HepG2 (cell line): ENCODE data around the gene TAS1R3. TPM values are rescaled to one million over a fixed set of nuclear protein-coding genes. Genes with fewer than 3 reads are reported as not detected.

Source experiments
- ATAC-seq: fragments of 200-7000 bp; cut with Tn5 transposase; 3 replicates; pipeline ENCODE4 v1.9.1; 2020; ENCODE audit warnings: mild to moderate bottlenecking, moderate library complexity
- BruUV-seq: library from RNA; stranded (reverse); fragments of 400-500 nt; replicated peaks from 2 replicates; lab custom pipeline; 2021; lab: Mats Ljungman, UMichigan
- CTCF ChIA-PET: fragments of 300-600 bp; formaldehyde crosslinking; extraction: SDS; loops from one replicate; lab custom pipeline; 2021; ENCODE audit warnings: low total read pairs, inconsistent platforms, low intra/inter-chr PET ratio; lab: Yijun Ruan, JAX
- POLR2A ChIA-PET: fragments of 350-600 bp; sonication (Branson Sonifier 250); formaldehyde crosslinking; loops from one replicate; lab custom pipeline; 2020; ENCODE audit warnings: antibody characterized with exemption, inconsistent platforms; lab: Yijun Ruan, JAX
- DNase-seq: peaks from one replicate; pipeline ENCODE4 v3.0.0-alpha.2; 2015; ENCODE audit warnings: low spot score
- FAIRE-seq: peaks from 3 replicates; lab custom pipeline; 2011; peaks lifted over from hg19 to GRCh38; lab: Jason Lieb, UNC
- H2AFZ ChIP-seq: one replicate; pipeline ENCODE4 v1.6.1; 2011; ENCODE audit warnings: low read length, inconsistent platforms
- H3K27ac ChIP-seq: fragments of 300-600 bp; 3 replicates; pipeline ENCODE4 v1.8.0; 2011; ENCODE audit warnings: mixed run types, mild to moderate bottlenecking, mixed read lengths, low read length, inconsistent platforms; ENCODE audit not compliant: insufficient read depth; ENCODE audit errors: extremely low read length
- H3K27me3 ChIP-seq, 2 experiments: fragments of 200-600 bp in 1 of 2; 2 replicates in 1 of 2; 3 replicates in 1 of 2; pipeline versions ENCODE4 v1.6.0 to v1.8.0; 2011; ENCODE audit warnings: low read length in 2 of 2, mild to moderate bottlenecking in 2 of 2, moderate library complexity in 2 of 2, inconsistent platforms in 1 of 2; ENCODE audit not compliant: insufficient read depth in 2 of 2, control insufficient read depth in 1 of 2
- H3K36me3 ChIP-seq, 2 experiments: fragments of 200-600 bp in 1 of 2; replicated peaks in 1 of 2; 2 replicates in 1 of 2; 3 replicates in 1 of 2; pipeline versions ENCODE4 v1.5.1 to v1.8.0; 2011; ENCODE audit warnings: low read length in 2 of 2, inconsistent platforms in 1 of 2; ENCODE audit not compliant: insufficient read depth in 2 of 2, control insufficient read depth in 1 of 2
- H3K4me1 ChIP-seq: 2 replicates; pipeline ENCODE4 v1.5.1; 2012; ENCODE audit warnings: low read length, inconsistent platforms; ENCODE audit not compliant: insufficient read depth
- H3K4me2 ChIP-seq: 2 replicates; pipeline ENCODE4 v1.6.0; 2011; ENCODE audit warnings: low read depth, low read length, inconsistent platforms
- H3K4me3 ChIP-seq, 3 experiments: fragments of 200-600 bp in 1 of 3; sonication (generic), shearing (Covaris generic) in 1 of 3; replicated peaks in 1 of 3; 2 replicates each; pipeline ENCODE4 v1.5.1; 2011 to 2016; ENCODE audit warnings: low read length in 3 of 3, inconsistent platforms in 2 of 3, low read depth in 2 of 3, mild to moderate bottlenecking in 2 of 3, control low read depth in 1 of 3, mixed read lengths in 1 of 3; ENCODE audit not compliant: insufficient read depth in 1 of 3
- H3K79me2 ChIP-seq: one replicate; pipeline ENCODE4 v1.6.1; 2011; ENCODE audit warnings: low read length, inconsistent platforms; ENCODE audit not compliant: insufficient read depth
- H3K9ac ChIP-seq: 2 replicates; pipeline ENCODE4 v1.6.0; 2011; ENCODE audit warnings: mild to moderate bottlenecking, low read depth, low read length, inconsistent platforms; ENCODE audit not compliant: insufficient read depth
- H3K9me3 ChIP-seq: 2 replicates; pipeline ENCODE4 v1.5.1; 2012; ENCODE audit warnings: mild to moderate bottlenecking, low read length
- H4K20me1 ChIP-seq: 2 replicates; pipeline ENCODE4 v1.6.0; 2011; ENCODE audit warnings: inconsistent platforms, mild to moderate bottlenecking, low read length, moderate library complexity; ENCODE audit not compliant: insufficient read depth
- AGO2 ChIP-seq: fragments of 200-400 bp; formaldehyde crosslinking; optimal IDR thresholded peaks from 2 replicates; pipeline ENCODE3; 2017; ENCODE audit warnings: mild to moderate bottlenecking, low read depth, low read length, moderate library complexity
- FUBP1 ChIP-seq: sonication (generic); formaldehyde crosslinking; IDR thresholded peaks from 2 replicates; pipeline ENCODE4 v1.5.1; 2020; ENCODE audit warnings: missing genetic modification reagents, mild to moderate bottlenecking, borderline replicate concordance
- HDAC2 ChIP-seq: sonication (generic); formaldehyde crosslinking; IDR thresholded peaks from 2 replicates; pipeline ENCODE4 v1.4.0; 2020; ENCODE audit warnings: missing genetic modification reagents
- MIER2 ChIP-seq: IDR thresholded peaks from 2 replicates; pipeline ENCODE4 v1.6.1; 2016; ENCODE audit warnings: missing biosample characterization, missing genetic modification reagents
- RARG ChIP-seq: sonication (generic); formaldehyde crosslinking; IDR thresholded peaks from 2 replicates; pipeline ENCODE4 v1.4.0; 2020; ENCODE audit warnings: low read depth, mild to moderate bottlenecking, missing genetic modification reagents
- REST ChIP-seq, 2 experiments: IDR thresholded peaks; 2 replicates each; pipeline ENCODE4 v1.6.1; 2011 to 2012; ENCODE audit warnings: low read length in 2 of 2, borderline replicate concordance in 1 of 2, low read depth in 1 of 2, mild to moderate bottlenecking in 1 of 2, moderate library complexity in 1 of 2
- WGBS: methylation state at CpG from one replicate; pipeline ENCODE4 v1.1.6; 2017; ENCODE audit warnings: low lambda C conversion rate; 5-methylcytosine and 5-hydroxymethylcytosine counted together
- in situ Hi-C: cut with HindIII; loops from 2 replicates; pipeline ENCODE4 v1.10.0; 2017; ENCODE audit warnings: low pct_unique_long_range_greater_than_20kb; ENCODE audit not compliant: extremely low pct_ligation_motif_present
- intact Hi-C: fragments of 100-400 bp; cut with micrococcal nuclease; formaldehyde crosslinking; loops from one replicate; pipeline ENCODE4 v1.10.0; 2022; ENCODE audit not compliant: unreplicated experiment
- polyA plus RNA-seq, 8 experiments: library from polyadenylated mRNA; depleted of rRNA in 3 of 8; stranded (reverse) in 7 of 8; unstranded in 1 of 8; fragments of >200 nt; fragmentation: Illumina TruSeq in 4 of 8; extraction: Trizol in 4 of 8; gene quantifications; 2 replicates each; pipeline versions ENCODE4 v1.2.1 to v1.2.3, GENCODE V29; 2011 to 2016; ENCODE audit warnings: low read depth in 4 of 8, missing spikeins in 1 of 8, mixed read lengths in 1 of 8; ENCODE audit not compliant: insufficient read depth in 1 of 8
- total RNA-seq, 5 experiments: library from RNA; depleted of rRNA; stranded (reverse); fragments of >200 nt; fragmentation: Illumina TruSeq; extraction: Trizol; gene quantifications; 2 replicates each; pipeline ENCODE4 v1.2.3, GENCODE V29; 2016; ENCODE audit warnings: low read depth in 1 of 5

TAS1R3 gene
- total and polyA plus RNA-seq, 2 of the 13 experiments (the other 11 are each of a cell fraction or from before 2014, with no cell fraction given): 0.13 to 0.15 TPM

DNA sequence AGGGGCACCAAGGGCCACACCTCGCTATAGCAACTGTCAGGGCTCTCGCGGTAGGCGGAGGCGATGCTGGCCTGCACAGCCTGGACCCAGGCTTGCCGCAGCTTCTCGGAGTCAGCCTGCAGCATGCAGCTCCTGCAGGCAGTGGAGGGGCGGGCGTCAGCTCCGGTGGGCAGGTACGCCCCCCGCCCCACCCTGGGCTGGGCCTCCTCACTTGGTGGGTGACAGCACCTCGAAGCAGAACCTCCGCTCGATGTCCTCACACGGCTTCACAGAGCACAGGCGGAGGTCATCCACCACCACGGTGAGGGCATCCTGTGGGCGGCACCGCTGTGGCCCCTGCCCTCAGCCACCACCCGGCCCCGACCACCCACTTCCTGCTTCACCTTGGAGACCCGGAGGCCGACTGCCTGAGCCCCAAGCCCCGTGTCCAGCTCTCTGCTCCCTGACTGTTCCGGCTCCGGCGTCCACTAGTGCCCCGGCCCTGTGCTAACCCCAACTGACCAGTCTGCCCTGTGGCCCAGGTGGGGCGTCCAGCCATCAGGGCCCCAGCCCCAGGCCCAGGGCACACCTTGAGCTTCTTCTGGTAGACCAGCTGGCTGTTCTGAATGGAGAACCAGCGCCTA lies 33.2 kb upstream of the TAS1R3 start:
- DNase-seq: no peak
- H3K79me2 ChIP-seq: no peaks in the 10 kb centered on the region
- TF ChIP-seq FUBP1 (no peak), AGO2 (peak; percentile 27)
- intact Hi-C loops (no loop called here), in situ Hi-C loops (no loop called here)
- no peaks in the 10 kb centered on the region for H4K20me1 ChIP-seq
- H3K36me3 ChIP-seq: no peaks in the 10 kb centered on the region; a peak in 1 of 5 replicates
- no peak overlapping the region for H3K4me2 ChIP-seq
- no peak overlapping the region for H3K9ac ChIP-seq
- FAIRE-seq: no peak
- no peaks in the 10 kb centered on the region for H3K9me3 ChIP-seq
- no peaks in the 10 kb centered on the region; a peak in 1 of 5 replicates for H3K27me3 ChIP-seq
- no peak overlapping the region for H3K4me3 ChIP-seq
- no peak for ATAC-seq
- WGBS: no CpG with 5 or more reads among the region's 31 CpGs
- BruUV-seq: no TSS peak
- peaks cover 9% of the 10 kb centered on the region; the same call in 1 of the 2 replicates for H3K4me1 ChIP-seq
- CTCF ChIA-PET: no interaction called here
- no peak overlapping the region for H3K27ac ChIP-seq
- H2AFZ ChIP-seq: no peak overlapping the region
- POLR2A ChIA-PET: no interaction called here

DNA sequence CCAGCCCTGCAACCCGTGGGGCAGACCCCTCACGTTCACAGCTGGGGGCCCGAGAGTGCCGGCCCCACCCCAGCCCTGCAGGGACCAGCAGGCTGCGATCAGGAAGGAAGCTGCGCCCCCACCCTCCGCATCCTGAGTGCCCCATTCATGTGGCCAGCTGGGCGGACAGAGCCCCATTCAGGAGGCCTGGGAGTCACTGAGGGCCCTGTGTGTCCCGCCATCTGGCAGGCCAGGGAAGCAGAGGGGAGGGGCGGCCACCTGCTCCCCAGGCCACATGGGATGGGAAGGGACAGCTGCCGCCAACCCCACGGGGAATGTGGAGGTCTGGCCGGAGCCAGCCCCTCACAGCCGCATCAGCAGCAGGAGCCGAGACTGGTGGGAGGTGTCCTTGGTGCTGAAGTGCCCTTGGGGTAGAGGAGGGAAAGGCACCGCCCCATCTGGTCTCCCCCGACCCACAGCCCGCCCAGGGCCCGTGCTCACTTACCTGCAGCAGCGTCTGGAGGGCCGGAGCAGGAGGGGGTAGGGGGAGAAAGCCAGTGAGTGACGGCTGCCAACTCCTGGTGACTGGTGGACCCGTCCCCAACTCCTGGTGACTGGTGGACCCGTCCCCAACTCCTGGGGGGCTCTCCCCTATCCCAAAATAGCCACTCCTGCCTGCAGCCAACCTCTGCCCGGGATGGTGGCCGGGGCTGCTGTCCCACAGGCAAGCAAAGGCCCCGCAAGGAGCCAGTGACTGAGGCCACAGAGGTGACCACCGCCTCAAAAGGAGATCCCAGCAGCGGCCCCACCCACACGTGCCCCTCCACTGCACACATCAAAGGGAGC lies 32.0 kb upstream of the TAS1R3 start:
- 99% methylated on average over 14 of the region's 30 CpGs for WGBS
- ChIA-PET POLR2A (no interaction called here), CTCF (no interaction called here)
- H3K4me2 ChIP-seq: no peak overlapping the region
- peaks cover 9% of the 10 kb centered on the region; the same call in 1 of the 2 replicates for H3K4me1 ChIP-seq
- FAIRE-seq (no peak), ATAC-seq (no peak), DNase-seq (no peak)
- BruUV-seq: no TSS peak
- H4K20me1 ChIP-seq: no peaks in the 10 kb centered on the region
- peaks cover 2% of the 10 kb centered on the region for H3K79me2 ChIP-seq
- intact Hi-C loops (no loop called here), in situ Hi-C loops (no loop called here)
- no peak overlapping the region for H3K9ac ChIP-seq
- H3K36me3 ChIP-seq: no peaks in the 10 kb centered on the region; a peak in 1 of 5 replicates
- H2AFZ ChIP-seq: no peak overlapping the region
- H3K27me3 ChIP-seq: no peaks in the 10 kb centered on the region; a peak in 1 of 5 replicates
- no peaks in the 10 kb centered on the region for H3K9me3 ChIP-seq
- no peak for TF ChIP-seq RARG (CRISPR knock-in tag)
- TF ChIP-seq MIER2 (CRISPR knock-in tag): peak; percentile 63; the same call in 1 of the 2 replicates
- peak; percentile 61 for TF ChIP-seq AGO2
- no peak for TF ChIP-seq HDAC2
- peak in 1 of 2 experiments; percentile 88; a peak in 2 of 4 replicates for TF ChIP-seq REST (IDR thresholded peaks at IDR 0.05; ENCODE audit: borderline replicate concordance in 1 of 2, low read depth in 1 of 2, low read length in 2 of 2)
- no peak overlapping the region for H3K4me3 ChIP-seq
- H3K27ac ChIP-seq: no peak overlapping the region
